K562 (cell line): ENCODE data around the gene C21orf58. TPM values are rescaled to one million over a fixed set of nuclear protein-coding genes. Genes with fewer than 3 reads are reported as not detected.

Experiments
- DACH1 ChIP-seq: fragments of 450-650 bp; IDR thresholded peaks from 2 replicates; pipeline ENCODE4 v1.6.1; 2018; ENCODE audit not compliant: partially characterized antibody
- DMBX1 ChIP-seq: fragments of 250-450 bp; sonication (Bioruptor Pico); IDR thresholded peaks from 2 replicates; pipeline ENCODE4 v1.8.0; 2022; ENCODE audit warnings: inconsistent platforms, mild to moderate bottlenecking, moderate library complexity, borderline replicate concordance
- EGR1 ChIP-seq: fragments of 450-650 bp; conservative IDR thresholded peaks from 2 replicates; pipeline ENCODE4 v1.6.1; 2017; ENCODE audit warnings: mild to moderate bottlenecking
- EP400 ChIP-seq: fragments of 450-650 bp; IDR thresholded peaks from 2 replicates; pipeline ENCODE4 v1.6.1; 2017; ENCODE audit warnings: antibody characterized with exemption, mild to moderate bottlenecking, moderate library complexity
- GABPA ChIP-seq: fragments of 200-800 bp; sonication (Bioruptor generic); conservative IDR thresholded peaks from 2 replicates; pipeline ENCODE4 v1.6.1; 2016; ENCODE audit warnings: low read depth, missing genetic modification characterization, missing compliant biosample characterization
- HNRNPUL1 ChIP-seq: fragments of 200-400 bp; formaldehyde crosslinking; IDR thresholded peaks from 2 replicates; pipeline ENCODE4 v1.6.1; 2017; ENCODE audit warnings: low read length
- LEF1 ChIP-seq: fragments of 450-650 bp; IDR thresholded peaks from 2 replicates; pipeline ENCODE4 v1.6.1; 2016; ENCODE audit warnings: mild to moderate bottlenecking
- MAZ ChIP-seq, 2 experiments: fragments of 450-650 bp in 1 of 2; sonication (generic) in 1 of 2; formaldehyde crosslinking; IDR thresholded peaks in 1 of 2; conservative IDR thresholded peaks in 1 of 2; 2 replicates each; pipeline versions ENCODE4 v1.4.0 to v1.5.0; 2020; ENCODE audit warnings: mild to moderate bottlenecking in 1 of 2, missing genetic modification reagents in 1 of 2
- MBD2 ChIP-seq: sonication (generic); IDR thresholded peaks from 2 replicates; pipeline ENCODE4 v1.6.1; 2016; ENCODE audit warnings: low read depth, borderline replicate concordance
- MED1 ChIP-seq: sonication (generic); formaldehyde crosslinking; IDR thresholded peaks from 2 replicates; pipeline ENCODE4 v1.8.1; 2023; ENCODE audit warnings: missing genetic modification reagents, borderline replicate concordance
- MEF2D ChIP-seq: conservative IDR thresholded peaks from 2 replicates; pipeline ENCODE4 v1.6.1; 2016; ENCODE audit warnings: low read depth, missing genetic modification characterization, missing compliant biosample characterization
- MTA1 ChIP-seq: fragments of 450-650 bp; IDR thresholded peaks from 2 replicates; pipeline ENCODE4 v1.6.1; 2017; ENCODE audit warnings: borderline replicate concordance
- NFE2L1 ChIP-seq: fragments of 450-650 bp; IDR thresholded peaks from 2 replicates; pipeline ENCODE4 v1.6.1; 2016; ENCODE audit warnings: missing genetic modification characterization, low read depth, mild to moderate bottlenecking, missing compliant biosample characterization, moderate library complexity, borderline replicate concordance
- RHOXF2B ChIP-seq: fragments of 250-450 bp; sonication (Bioruptor Pico); conservative IDR thresholded peaks from 2 replicates; pipeline ENCODE4 v1.5.1; 2021
- SIN3A ChIP-seq, 2 experiments: fragments of 150-350 bp in 1 of 2; IDR thresholded peaks; 2 replicates each; pipeline ENCODE4 v1.6.1; 2011 to 2016; ENCODE audit warnings: borderline replicate concordance in 2 of 2, low read depth in 2 of 2, low read length in 2 of 2, mild to moderate bottlenecking in 2 of 2, moderate library complexity in 2 of 2; ENCODE audit not compliant: control insufficient read depth in 1 of 2
- SPI1 ChIP-seq: IDR thresholded peaks from 2 replicates; pipeline ENCODE4 v1.6.1; 2011; ENCODE audit warnings: low read depth, low read length, control low read depth, borderline replicate concordance
- TRIM25 ChIP-seq: fragments of 450-650 bp; IDR thresholded peaks from 2 replicates; pipeline ENCODE4 v1.7.0; 2016; ENCODE audit warnings: borderline replicate concordance
- ZBTB1 ChIP-seq: sonication (generic); formaldehyde crosslinking; IDR thresholded peaks from 2 replicates; pipeline ENCODE4 v1.8.1; 2023; ENCODE audit warnings: missing genetic modification reagents, low read depth, mild to moderate bottlenecking, borderline replicate concordance
- ZBTB17 ChIP-seq: fragments of 450-650 bp; formaldehyde crosslinking; IDR thresholded peaks from 2 replicates; pipeline ENCODE4 v1.4.0; 2020; ENCODE audit warnings: mild to moderate bottlenecking
- ZFP1 ChIP-seq: fragments of 450-650 bp; formaldehyde crosslinking; IDR thresholded peaks from 2 replicates; pipeline ENCODE4 v1.4.0; 2020; ENCODE audit warnings: mild to moderate bottlenecking, mixed read lengths
- ZNF134 ChIP-seq: fragments of 250-450 bp; sonication (Bioruptor Pico); conservative IDR thresholded peaks from 2 replicates; pipeline ENCODE4 v1.4.0; 2020
- ZNF76 ChIP-seq: fragments of 250-450 bp; sonication (Bioruptor Pico); IDR thresholded peaks from 2 replicates; pipeline ENCODE4 v1.4.0; 2020; ENCODE audit warnings: mild to moderate bottlenecking, moderate library complexity, borderline replicate concordance
- ZNF77 ChIP-seq: fragments of 250-450 bp; sonication (Bioruptor Pico); IDR thresholded peaks from 2 replicates; pipeline ENCODE4 v1.5.0; 2020
- polyA plus RNA-seq, 8 experiments: library from polyadenylated mRNA; depleted of rRNA in 4 of 8; stranded (reverse) in 5 of 8; unstranded in 3 of 8; fragments of >200 nt; fragmentation: Nextera tagmentation in 2 of 8; fragmentation: Illumina TruSeq in 1 of 8; extraction: Ambion mirVana in 2 of 8; extraction: Trizol in 1 of 8; gene quantifications; 2 replicates each; pipeline versions ENCODE4 v1.2.1 to v1.2.3, GENCODE V29; 2011 to 2014; ENCODE audit warnings: inconsistent platforms in 1 of 8, missing spikeins in 1 of 8
- total RNA-seq, 7 experiments: library from RNA; depleted of rRNA in 6 of 7; stranded (reverse); fragments of >200 nt in 6 of 7; fragmentation: Illumina TruSeq in 2 of 7; extraction: Trizol in 2 of 7; gene quantifications; 2 replicates each; pipeline versions ENCODE4 v1.2.1 to v1.2.3, GENCODE V29; 2011 to 2021; ENCODE audit warnings: low replicate concordance in 1 of 7
- TF ChIP-seq, protein P1 (sequence below): fragments of 250-450 bp; sonication (Bioruptor Pico); IDR thresholded peaks from 2 replicates; pipeline ENCODE4 v1.8.0; 2021; ENCODE audit warnings: moderate library complexity, mild to moderate bottlenecking, inconsistent platforms
- TF ChIP-seq, protein P2 (sequence below): fragments of 450-650 bp; IDR thresholded peaks from 2 replicates; pipeline ENCODE4 v1.6.1; 2016; ENCODE audit warnings: antibody characterized with exemption

C21orf58 gene
- total and polyA plus RNA-seq, 9 of the 15 experiments (the other 6 are each of a cell fraction or from before 2014, with no cell fraction given), result 1.2 to 30.5 (median 12.4) TPM

- TF ChIP-seq, protein P1, sequence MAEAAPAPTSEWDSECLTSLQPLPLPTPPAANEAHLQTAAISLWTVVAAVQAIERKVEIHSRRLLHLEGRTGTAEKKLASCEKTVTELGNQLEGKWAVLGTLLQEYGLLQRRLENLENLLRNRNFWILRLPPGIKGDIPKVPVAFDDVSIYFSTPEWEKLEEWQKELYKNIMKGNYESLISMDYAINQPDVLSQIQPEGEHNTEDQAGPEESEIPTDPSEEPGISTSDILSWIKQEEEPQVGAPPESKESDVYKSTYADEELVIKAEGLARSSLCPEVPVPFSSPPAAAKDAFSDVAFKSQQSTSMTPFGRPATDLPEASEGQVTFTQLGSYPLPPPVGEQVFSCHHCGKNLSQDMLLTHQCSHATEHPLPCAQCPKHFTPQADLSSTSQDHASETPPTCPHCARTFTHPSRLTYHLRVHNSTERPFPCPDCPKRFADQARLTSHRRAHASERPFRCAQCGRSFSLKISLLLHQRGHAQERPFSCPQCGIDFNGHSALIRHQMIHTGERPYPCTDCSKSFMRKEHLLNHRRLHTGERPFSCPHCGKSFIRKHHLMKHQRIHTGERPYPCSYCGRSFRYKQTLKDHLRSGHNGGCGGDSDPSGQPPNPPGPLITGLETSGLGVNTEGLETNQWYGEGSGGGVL, result no peak
- TF ChIP-seq EP400 (no peak; the same call in 1 of the 2 replicates), TRIM25 (no peak), ZNF134 (CRISPR knock-in tag) (no peak), ZBTB17 (CRISPR knock-in tag) (no peak), MAZ (CRISPR knock-in tag; conservative IDR thresholded peaks at IDR 0.05 in 1 of 2, IDR thresholded peaks at IDR 0.05 in 1 of 2) (no peak; a peak in 2 of 4 replicates), DACH1 (no peak), GABPA (tag) (peak; percentile 58), ZFP1 (CRISPR knock-in tag) (no peak), ZBTB1 (CRISPR knock-in tag) (0 out of 2 replicates have a peak, but pooled peaks have one; percentile 49), EGR1 (no peak), MBD2 (no peak), DMBX1 (CRISPR knock-in tag) (no peak), LEF1 (no peak), HNRNPUL1 (no peak), MTA1 (peak; percentile 36; the same call in 1 of the 2 replicates), SPI1 (peak; percentile 85), MED1 (CRISPR knock-in tag) (no peak), MEF2D (tag) (no peak), SIN3A (IDR thresholded peaks at IDR 0.05; ENCODE audit: borderline replicate concordance in 2 of 2, control insufficient read depth in 1 of 2, low read depth in 2 of 2, low read length in 2 of 2) (no peak), RHOXF2B (CRISPR knock-in tag) (no peak), ZNF77 (CRISPR knock-in tag) (no peak), ZNF76 (no peak), NFE2L1 (tag) (no peak)
- TF ChIP-seq, protein P2, sequence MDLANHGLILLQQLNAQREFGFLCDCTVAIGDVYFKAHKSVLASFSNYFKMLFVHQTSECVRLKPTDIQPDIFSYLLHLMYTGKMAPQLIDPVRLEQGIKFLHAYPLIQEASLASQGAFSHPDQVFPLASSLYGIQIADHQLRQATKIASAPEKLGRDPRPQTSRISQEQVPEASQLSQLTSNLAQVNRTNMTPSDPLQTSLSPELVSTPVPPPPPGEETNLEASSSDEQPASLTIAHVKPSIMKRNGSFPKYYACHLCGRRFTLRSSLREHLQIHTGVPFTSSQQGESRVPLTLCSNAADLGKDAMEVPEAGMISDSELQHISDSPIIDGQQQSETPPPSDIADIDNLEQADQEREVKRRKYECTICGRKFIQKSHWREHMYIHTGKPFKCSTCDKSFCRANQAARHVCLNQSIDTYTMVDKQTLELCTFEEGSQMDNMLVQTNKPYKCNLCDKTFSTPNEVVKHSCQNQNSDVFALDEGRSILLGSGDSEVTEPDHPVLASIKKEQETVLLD, result no peak
Measured at GRCh38 chr21:46294647-46295176, 29.0 kb downstream of the C21orf58 start (continued).
